Neural progenitor cell (in vitro differentiated cells): ENCODE measurements around the gene IPO13. TPM values are rescaled to one million over a fixed set of nuclear protein-coding genes. Genes with fewer than 3 reads are reported as not detected.
A peak's percentile ranks its signal among the peaks of the same experiment; 100 is the strongest.

Source experiments
- DNase-seq: peaks from one replicate; pipeline ENCODE4 v3.0.0-alpha.2; 2016; ENCODE audit warnings: low spot score
- H2AFZ ChIP-seq: fragments of 200-600 bp; sonication (generic); replicated peaks from 2 replicates; pipeline ENCODE4 v1.6.1; 2016; ENCODE audit warnings: antibody characterized with exemption
- H3F3A ChIP-seq: fragments of 200-600 bp; sonication (generic); 2 replicates; pipeline ENCODE4 v1.6.1; 2016; ENCODE audit warnings: antibody characterized with exemption, low read depth
- H3K27ac ChIP-seq: fragments of 200-600 bp; sonication (generic); 2 replicates; pipeline ENCODE4 v1.5.1; 2016; ENCODE audit warnings: mild to moderate bottlenecking
- H3K27me3 ChIP-seq: fragments of 200-600 bp; sonication (generic); 2 replicates; pipeline ENCODE4 v1.6.1; 2016; ENCODE audit warnings: mild to moderate bottlenecking, moderate library complexity
- H3K36me3 ChIP-seq: fragments of 200-600 bp; sonication (generic); 2 replicates; pipeline ENCODE4 v1.5.1; 2016
- H3K4me1 ChIP-seq: fragments of 200-600 bp; sonication (generic); 2 replicates; pipeline ENCODE4 v1.6.1; 2016; ENCODE audit warnings: mixed run types
- H3K4me2 ChIP-seq: fragments of 200-600 bp; sonication (generic); 2 replicates; pipeline ENCODE4 v1.6.1; 2016
- H3K4me3 ChIP-seq: fragments of 200-600 bp; sonication (generic); 2 replicates; pipeline ENCODE4 v1.5.1; 2016
- H3K79me2 ChIP-seq: fragments of 200-600 bp; sonication (generic); 2 replicates; pipeline ENCODE4 v1.6.1; 2016; ENCODE audit warnings: low read depth
- H3K9ac ChIP-seq: fragments of 200-600 bp; sonication (generic); 2 replicates; pipeline ENCODE4 v1.6.1; 2016
- H3K9me3 ChIP-seq: fragments of 200-600 bp; sonication (generic); 2 replicates; pipeline ENCODE4 v1.5.1; 2016; ENCODE audit warnings: low read depth
- H4K20me1 ChIP-seq: fragments of 200-600 bp; sonication (generic); 2 replicates; pipeline ENCODE4 v1.6.1; 2016; ENCODE audit warnings: low read depth
- H3K27ac Mint-ChIP-seq: 3 replicates; pipeline ENCODE4 v1.8.0; 2021; ENCODE audit warnings: mixed read lengths
- H3K27me3 Mint-ChIP-seq: 2 replicates; pipeline ENCODE4 v1.8.0; 2022; ENCODE audit warnings: low read depth, mild to moderate bottlenecking, inconsistent platforms, moderate library complexity, mixed read lengths; ENCODE audit not compliant: insufficient read depth
- H3K36me3 Mint-ChIP-seq: 3 replicates; pipeline ENCODE4 v1.8.0; 2021; ENCODE audit warnings: mixed read lengths
- H3K4me1 Mint-ChIP-seq: 3 replicates; pipeline ENCODE4 v1.8.0; 2021; ENCODE audit warnings: mixed read lengths
- H3K4me3 Mint-ChIP-seq: 3 replicates; pipeline ENCODE4 v1.8.0; 2021; ENCODE audit warnings: mild to moderate bottlenecking, moderate library complexity, mixed read lengths
- H3K9me3 Mint-ChIP-seq: 3 replicates; pipeline ENCODE4 v1.8.0; 2020; ENCODE audit warnings: mixed read lengths
- EZH2 ChIP-seq: fragments of 200-600 bp; sonication (generic); IDR thresholded peaks from 2 replicates; pipeline ENCODE4 v1.6.1; 2017; ENCODE audit warnings: antibody characterized with exemption, mild to moderate bottlenecking, moderate library complexity
- EZH2phosphoT487 ChIP-seq: fragments of 200-600 bp; sonication (generic); IDR thresholded peaks from 2 replicates; pipeline ENCODE4 v1.6.1; 2017; ENCODE audit warnings: antibody characterized with exemption
- total RNA-seq: library from RNA; depleted of rRNA; stranded (reverse); fragments of >200 nt; gene quantifications from 2 replicates; pipeline ENCODE4 v1.2.3, GENCODE V29; 2015; ENCODE audit warnings: low replicate concordance
- TF ChIP-seq, protein P1 (sequence below): fragments of 200-600 bp; sonication (generic); IDR thresholded peaks from 2 replicates; pipeline ENCODE4 v1.5.1; 2017; ENCODE audit warnings: antibody characterized with exemption, mild to moderate bottlenecking

Gene IPO13
- total RNA-seq, 1 donor from 2014 or later: 7.2 TPM

DNA sequence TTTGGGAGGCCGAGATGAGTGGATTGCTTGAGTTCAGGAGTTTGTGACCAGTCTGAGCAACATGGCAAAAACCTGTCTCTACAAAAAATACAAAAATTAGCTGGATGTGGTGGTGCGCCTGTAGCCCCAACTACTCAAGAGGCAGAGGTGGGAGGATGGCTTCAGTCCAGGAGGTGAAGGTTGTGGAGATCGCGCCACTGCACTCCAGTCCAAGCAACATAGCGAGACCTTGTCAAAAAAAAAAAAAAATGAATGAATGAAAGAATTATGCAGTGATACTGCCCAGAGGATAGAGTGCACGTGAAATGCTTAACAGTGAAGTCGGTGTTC lies 22.6 kb downstream of the IPO13 start:
- no peaks in the 10 kb centered on the region for H3K27me3 Mint-ChIP-seq
- H3K36me3 ChIP-seq: no peaks in the 10 kb centered on the region
- H3K9me3 Mint-ChIP-seq: no peaks in the 10 kb centered on the region

DNA sequence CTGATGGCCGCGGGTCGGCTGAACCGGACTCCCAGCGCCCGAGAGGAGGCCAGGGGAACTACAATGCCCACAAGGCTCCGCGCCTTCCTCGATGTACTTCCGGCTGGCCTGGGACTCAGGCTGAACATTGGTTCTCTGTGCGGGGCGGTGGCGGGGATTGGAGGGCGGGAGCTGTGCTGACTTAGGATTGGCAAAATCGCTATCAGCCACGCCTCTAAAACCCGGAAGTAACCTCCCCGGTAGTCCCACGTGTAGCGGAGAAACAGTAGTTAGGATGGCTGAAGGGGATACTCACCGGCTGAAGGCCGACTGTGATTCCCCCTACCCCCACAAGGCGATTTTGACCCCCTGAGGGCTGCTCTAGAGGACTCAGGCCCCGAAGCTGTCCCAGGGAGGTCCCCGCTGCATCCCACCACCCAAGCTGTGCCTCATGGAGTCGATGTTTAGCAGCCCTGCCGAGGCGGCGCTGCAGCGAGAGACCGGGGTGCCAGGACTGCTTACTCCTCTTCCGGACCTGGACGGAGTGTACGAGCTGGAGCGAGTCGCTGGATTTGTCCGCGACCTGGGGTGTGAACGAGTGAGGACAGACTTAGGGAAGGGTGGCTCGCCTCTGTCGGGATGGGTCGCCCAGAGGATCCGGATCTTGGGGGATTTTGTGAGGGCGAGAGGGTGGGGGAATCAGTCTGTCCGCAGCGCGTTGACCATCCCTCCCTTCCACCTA lies 23.2 kb downstream of the IPO13 start, which contains the start of gene DPH2:
Gene DPH2 (plus strand): TSS at position 265 of the 721 bp plus-strand sequence. CDS start 166 bp downstream, at position 431.
- Mint-ChIP-seq H3K4me1 (peaks cover 22% of the 10 kb centered on the region), H3K36me3 (peaks cover 7% of the 10 kb centered on the region), H3K27me3 (no peaks in the 10 kb centered on the region), H3K4me3 (peak within 1 kb of the TSS; percentile 96), H3K9me3 (no peaks in the 10 kb centered on the region), H3K27ac (no peak within 1 kb of the TSS)
- Histone ChIP-seq H4K20me1 (peaks cover 4% of the 10 kb centered on the region), H3K36me3 (no peaks in the 10 kb centered on the region), H3K27ac (no peak within 1 kb of the TSS), H3K9ac (peak within 1 kb of the TSS; percentile 61), H3K27me3 (no peaks in the 10 kb centered on the region), H3F3A (peaks cover 25% of the 10 kb centered on the region), H3K4me2 (peak within 1 kb of the TSS; percentile 86), H3K4me1 (peaks cover 3% of the 10 kb centered on the region), H2AFZ (peak within 1 kb of the TSS; percentile 75), H3K79me2 (peaks cover 11% of the 10 kb centered on the region), H3K4me3 (peak within 1 kb of the TSS; percentile 94), H3K9me3 (no peaks in the 10 kb centered on the region)
- no peak for TF ChIP-seq EZH2phosphoT487
- TF ChIP-seq, protein P1, sequence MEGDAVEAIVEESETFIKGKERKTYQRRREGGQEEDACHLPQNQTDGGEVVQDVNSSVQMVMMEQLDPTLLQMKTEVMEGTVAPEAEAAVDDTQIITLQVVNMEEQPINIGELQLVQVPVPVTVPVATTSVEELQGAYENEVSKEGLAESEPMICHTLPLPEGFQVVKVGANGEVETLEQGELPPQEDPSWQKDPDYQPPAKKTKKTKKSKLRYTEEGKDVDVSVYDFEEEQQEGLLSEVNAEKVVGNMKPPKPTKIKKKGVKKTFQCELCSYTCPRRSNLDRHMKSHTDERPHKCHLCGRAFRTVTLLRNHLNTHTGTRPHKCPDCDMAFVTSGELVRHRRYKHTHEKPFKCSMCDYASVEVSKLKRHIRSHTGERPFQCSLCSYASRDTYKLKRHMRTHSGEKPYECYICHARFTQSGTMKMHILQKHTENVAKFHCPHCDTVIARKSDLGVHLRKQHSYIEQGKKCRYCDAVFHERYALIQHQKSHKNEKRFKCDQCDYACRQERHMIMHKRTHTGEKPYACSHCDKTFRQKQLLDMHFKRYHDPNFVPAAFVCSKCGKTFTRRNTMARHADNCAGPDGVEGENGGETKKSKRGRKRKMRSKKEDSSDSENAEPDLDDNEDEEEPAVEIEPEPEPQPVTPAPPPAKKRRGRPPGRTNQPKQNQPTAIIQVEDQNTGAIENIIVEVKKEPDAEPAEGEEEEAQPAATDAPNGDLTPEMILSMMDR: peak; percentile 20
- DNase-seq: peak; percentile 98

More for the DNA sequence above, 22.6 kb downstream of the IPO13 start:
- no peaks in the 10 kb centered on the region for H3K27me3 ChIP-seq
- TF ChIP-seq EZH2: no peak
- TF ChIP-seq EZH2phosphoT487: no peak
- TF ChIP-seq, protein P1: no peak
- H3K4me1 ChIP-seq: peaks cover 3% of the 10 kb centered on the region
- Mint-ChIP-seq H3K4me1 (peaks cover 22% of the 10 kb centered on the region), H3K4me3 (peak overlapping the region; percentile 96), H3K36me3 (peaks cover 7% of the 10 kb centered on the region), H3K27ac (no peak overlapping the region)
- H3K9ac ChIP-seq: no peak overlapping the region
- peaks cover 11% of the 10 kb centered on the region for H3K79me2 ChIP-seq
- DNase-seq: no peak
- no peak overlapping the region for H3K27ac ChIP-seq
- peaks cover 4% of the 10 kb centered on the region for H4K20me1 ChIP-seq
- H3K9me3 ChIP-seq: no peaks in the 10 kb centered on the region
- H3F3A ChIP-seq: peaks cover 23% of the 10 kb centered on the region
- H3K4me3 ChIP-seq: peak overlapping the region; percentile 94
- H3K4me2 ChIP-seq: peak overlapping the region; percentile 69
- H2AFZ ChIP-seq: no peak overlapping the region

DNA sequence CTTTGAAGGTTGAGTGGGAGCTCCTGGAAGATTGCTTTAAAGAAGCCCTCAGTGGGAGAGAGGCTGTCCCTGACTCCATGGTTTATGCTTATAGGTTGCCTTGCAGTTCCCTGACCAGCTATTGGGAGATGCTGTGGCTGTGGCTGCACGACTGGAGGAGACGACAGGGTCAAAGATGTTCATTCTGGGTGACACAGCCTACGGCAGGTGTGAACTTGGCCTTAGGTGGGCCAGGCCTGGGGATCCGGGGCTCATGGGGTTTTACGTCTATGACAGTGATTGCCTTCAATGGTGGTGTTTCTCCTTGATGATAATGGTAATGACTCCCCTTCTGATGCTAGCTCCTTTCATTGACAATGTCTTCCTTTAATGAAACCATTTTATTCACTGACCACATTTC lies 23.8 kb downstream of the IPO13 start:
- Histone ChIP-seq H3K27ac (no peak overlapping the region), H3F3A (peaks cover 25% of the 10 kb centered on the region), H4K20me1 (peaks cover 8% of the 10 kb centered on the region), H3K36me3 (no peaks in the 10 kb centered on the region), H3K4me3 (peak overlapping the region; percentile 94), H3K27me3 (no peaks in the 10 kb centered on the region), H3K79me2 (peaks cover 17% of the 10 kb centered on the region), H2AFZ (no peak overlapping the region), H3K4me2 (peak overlapping the region; percentile 86), H3K4me1 (peaks cover 3% of the 10 kb centered on the region), H3K9me3 (no peaks in the 10 kb centered on the region), H3K9ac (peak overlapping the region; percentile 61)
- H3K27ac Mint-ChIP-seq: no peak overlapping the region
- peaks cover 7% of the 10 kb centered on the region for H3K36me3 Mint-ChIP-seq
- peaks cover 24% of the 10 kb centered on the region for H3K4me1 Mint-ChIP-seq
- peak overlapping the region; percentile 96 for H3K4me3 Mint-ChIP-seq
- DNase-seq: no peak
- no peaks in the 10 kb centered on the region for H3K27me3 Mint-ChIP-seq
- H3K9me3 Mint-ChIP-seq: no peaks in the 10 kb centered on the region
- TF ChIP-seq EZH2 (no peak), EZH2phosphoT487 (no peak)
- TF ChIP-seq, protein P1: no peak
